Stimulated activated naive CD4-positive, alpha-beta T cell treated with Interleukin-2 at 50 U/mL for 16 hours (primary cell): ENCODE data around the gene DOCK2.
"Not testable (repeated sequence)": the region's sequence is repeated elsewhere in the genome, so short reads cannot be mapped to it uniquely, and the experiment has no call there.

Experiments used
- DNase-seq: peaks from one replicate; lab custom pipeline; 2025; lab: John Stamatoyannopoulos, UW

The DOCK2 gene

GRCh38 chr5:169945831-169946261, 308.8 kb downstream of the DOCK2 start:
- DNase-seq: no peak

- no peak for DNase-seq
Observed at GRCh38 chr5:169946743-169947295, 309.7 kb downstream of the DOCK2 start.

- DNase-seq: no peak
Observed at GRCh38 chr5:169950333-169950732, 313.3 kb downstream of the DOCK2 start.

- DNase-seq: not testable (repeated sequence)
Observed at GRCh38 chr5:169953196-169953595, 316.1 kb downstream of the DOCK2 start.

GRCh38 chr5:169954786-169955185, 317.7 kb downstream of the DOCK2 start:
- no peak for DNase-seq

GRCh38 chr5:169956126-169956525, 319.1 kb downstream of the DOCK2 start:
- DNase-seq: no peak

- DNase-seq: no peak
Observed at GRCh38 chr5:169956756-169957155, 319.7 kb downstream of the DOCK2 start.

- no peak for DNase-seq
Observed at GRCh38 chr5:169958278-169958677, 321.2 kb downstream of the DOCK2 start.

GRCh38 chr5:169960659-169961058, 323.6 kb downstream of the DOCK2 start:
- no peak for DNase-seq

GRCh38 chr5:169964246-169964645, 327.2 kb downstream of the DOCK2 start:
- no peak for DNase-seq

- DNase-seq: no peak
Observed at GRCh38 chr5:169970339-169970738, 333.3 kb downstream of the DOCK2 start.

- no peak for DNase-seq
Observed at GRCh38 chr5:169970911-169971765, 334.1 kb downstream of the DOCK2 start.

GRCh38 chr5:169971780-169972179, 334.7 kb downstream of the DOCK2 start:
- DNase-seq: no peak

GRCh38 chr5:169973056-169973455, 336.0 kb downstream of the DOCK2 start:
- DNase-seq: no peak

GRCh38 chr5:169974121-169974770, 337.2 kb downstream of the DOCK2 start:
- no peak for DNase-seq

GRCh38 chr5:169978714-169979113, 341.6 kb downstream of the DOCK2 start:
- no peak for DNase-seq

- DNase-seq: no peak
Observed at GRCh38 chr5:169979871-169980270, 342.8 kb downstream of the DOCK2 start.

GRCh38 chr5:169980418-169981053, 343.5 kb downstream of the DOCK2 start, which contains the start of gene INSYN2B:
TSS of gene INSYN2B (minus strand) at chr5:169980495. CDS start at chr5:169883898, 96,597 bp downstream.
- no peak for DNase-seq

- DNase-seq: no peak
Observed at GRCh38 chr5:169988206-169988605, 351.1 kb downstream of the DOCK2 start.

GRCh38 chr5:169988947-169989346, 351.9 kb downstream of the DOCK2 start:
- DNase-seq: no peak

GRCh38 chr5:169989365-169989764, 352.3 kb downstream of the DOCK2 start:
- DNase-seq: no peak

GRCh38 chr5:169991115-169991869, 354.2 kb downstream of the DOCK2 start:
- DNase-seq: no peak
